GM23338 (cell line): ENCODE results near the gene AQP6. TPM values are rescaled to one million over a fixed set of nuclear protein-coding genes. Genes with fewer than 3 reads are reported as not detected.

Experiments used
- ATAC-seq: fragments of 200-7000 bp; cut with Tn5 transposase; 3 replicates; pipeline ENCODE4 v1.9.1; 2020
- DNase-seq: peaks from one replicate; pipeline ENCODE4 v3.0.0-alpha.2; 2015; ENCODE audit warnings: low spot score
- H2AFZ ChIP-seq: fragments of 200-600 bp; sonication (generic); 2 replicates; pipeline ENCODE4 v1.8.0; 2016; ENCODE audit warnings: antibody characterized with exemption, mild to moderate bottlenecking, moderate library complexity
- H3F3A ChIP-seq: fragments of 200-600 bp; sonication (generic); replicated peaks from 2 replicates; pipeline ENCODE4 v1.8.0; 2017; ENCODE audit warnings: antibody characterized with exemption, mixed run types, low read depth
- H3K27ac ChIP-seq: fragments of 200-600 bp; sonication (generic); 2 replicates; pipeline ENCODE4 v1.6.1; 2016; ENCODE audit warnings: low read depth
- H3K27me3 ChIP-seq: fragments of 200-600 bp; sonication (generic); 2 replicates; pipeline ENCODE4 v1.8.0; 2016; ENCODE audit warnings: mild to moderate bottlenecking, mixed run types, moderate library complexity; ENCODE audit not compliant: insufficient read depth
- H3K36me3 ChIP-seq: fragments of 200-600 bp; sonication (generic); 2 replicates; pipeline ENCODE4 v1.8.0; 2016; ENCODE audit warnings: mild to moderate bottlenecking; ENCODE audit not compliant: insufficient read depth
- H3K4me1 ChIP-seq: fragments of 200-600 bp; sonication (generic); 2 replicates; pipeline ENCODE4 v1.8.0; 2016; ENCODE audit warnings: mild to moderate bottlenecking, moderate library complexity; ENCODE audit not compliant: insufficient read depth
- H3K4me2 ChIP-seq: fragments of 200-600 bp; sonication (generic); 2 replicates; pipeline ENCODE4 v1.7.1; 2017; ENCODE audit warnings: mixed run types
- H3K4me3 ChIP-seq: fragments of 200-600 bp; sonication (generic); 2 replicates; pipeline ENCODE4 v1.6.1; 2016; ENCODE audit warnings: mixed run types
- H3K79me2 ChIP-seq: fragments of 200-600 bp; sonication (generic); replicated peaks from 2 replicates; pipeline ENCODE4 v1.8.0; 2017; ENCODE audit warnings: mild to moderate bottlenecking; ENCODE audit not compliant: insufficient read depth
- H3K9me2 ChIP-seq: fragments of 200-600 bp; sonication (generic); 2 replicates; pipeline ENCODE4 v1.8.0; 2017; ENCODE audit not compliant: insufficient read depth
- H4K20me1 ChIP-seq: fragments of 200-600 bp; sonication (generic); replicated peaks from 2 replicates; pipeline ENCODE4 v1.8.0; 2017; ENCODE audit warnings: mild to moderate bottlenecking; ENCODE audit not compliant: insufficient read depth
- H3K27ac Mint-ChIP-seq: 2 replicates; pipeline ENCODE4 v1.8.0; 2020; ENCODE audit warnings: inconsistent platforms, mild to moderate bottlenecking, moderate library complexity, mixed read lengths
- H3K27me3 Mint-ChIP-seq: 3 replicates; pipeline ENCODE4 v1.8.0; 2022; ENCODE audit warnings: low read depth, mild to moderate bottlenecking, moderate library complexity, mixed read lengths, inconsistent platforms; ENCODE audit not compliant: insufficient read depth, poor library complexity
- H3K36me3 Mint-ChIP-seq: 3 replicates; pipeline ENCODE4 v1.8.0; 2021; ENCODE audit warnings: low read depth, mild to moderate bottlenecking, inconsistent platforms, moderate library complexity, mixed read lengths
- H3K4me1 Mint-ChIP-seq: 3 replicates; pipeline ENCODE4 v1.8.0; 2020; ENCODE audit warnings: mild to moderate bottlenecking, inconsistent platforms, mixed read lengths
- H3K4me3 Mint-ChIP-seq: 3 replicates; pipeline ENCODE4 v1.8.0; 2021; ENCODE audit warnings: moderate library complexity, mild to moderate bottlenecking, inconsistent platforms, mixed read lengths
- H3K9me3 Mint-ChIP-seq: 3 replicates; pipeline ENCODE4 v1.8.0; 2020; ENCODE audit warnings: moderate library complexity, mild to moderate bottlenecking, inconsistent platforms, mixed read lengths
- CREB1 ChIP-seq: fragments of 250-450 bp; sonication (Bioruptor Pico); IDR thresholded peaks from 2 replicates; pipeline ENCODE4 v1.5.0; 2020; ENCODE audit warnings: low read depth, mild to moderate bottlenecking, moderate library complexity
- CTCF ChIP-seq, 2 experiments: fragments of 200-600 bp in 1 of 2; sonication (generic) in 1 of 2; conservative IDR thresholded peaks; 2 replicates each; pipeline versions ENCODE4 v1.5.1 to v1.6.1; 2016 to 2017; ENCODE audit warnings: antibody characterized with exemption in 2 of 2, low read depth in 2 of 2, mild to moderate bottlenecking in 2 of 2, moderate library complexity in 1 of 2
- ETS1 ChIP-seq: IDR thresholded peaks from 2 replicates; pipeline ENCODE4 v1.6.1; 2016; ENCODE audit warnings: antibody characterized with exemption
- EZH2phosphoT487 ChIP-seq: fragments of 200-600 bp; sonication (generic); IDR thresholded peaks from one replicate; pipeline ENCODE4 v1.8.1; 2018; ENCODE audit warnings: antibody characterized with exemption; ENCODE audit not compliant: unreplicated experiment
- JUNB ChIP-seq: IDR thresholded peaks from one replicate; pipeline ENCODE4 v1.6.1; 2016; ENCODE audit warnings: antibody characterized with exemption; ENCODE audit not compliant: unreplicated experiment
- NANOG ChIP-seq: IDR thresholded peaks from 2 replicates; pipeline ENCODE4 v1.6.1; 2016; ENCODE audit warnings: antibody characterized with exemption, borderline replicate concordance
- POLR2AphosphoS5 ChIP-seq: IDR thresholded peaks from 2 replicates; pipeline ENCODE4 v1.6.1; 2016; ENCODE audit warnings: antibody characterized with exemption, low read depth
- REST ChIP-seq: IDR thresholded peaks from one replicate; pipeline ENCODE4 v1.6.1; 2018; ENCODE audit warnings: antibody characterized with exemption; ENCODE audit not compliant: unreplicated experiment
- STAT1 ChIP-seq: IDR thresholded peaks from one replicate; pipeline ENCODE4 v1.6.1; 2016; ENCODE audit warnings: antibody characterized with exemption; ENCODE audit not compliant: unreplicated experiment
- ZNF114 ChIP-seq: fragments of 250-450 bp; sonication (Bioruptor Pico); IDR thresholded peaks from 2 replicates; pipeline ENCODE4 v1.5.0; 2020; ENCODE audit warnings: mild to moderate bottlenecking, moderate library complexity
- ZNF331 ChIP-seq: fragments of 250-450 bp; sonication (Bioruptor Pico); IDR thresholded peaks from 2 replicates; pipeline ENCODE4 v1.5.0; 2020; ENCODE audit warnings: low read depth, mild to moderate bottlenecking, moderate library complexity
- ZNF462 ChIP-seq: fragments of 250-450 bp; sonication (Bioruptor Pico); IDR thresholded peaks from 2 replicates; pipeline ENCODE4 v1.5.0; 2020; ENCODE audit warnings: mild to moderate bottlenecking, moderate library complexity
- polyA plus RNA-seq: library from polyadenylated mRNA; unstranded; fragments of >200 nt; fragmentation: Nextera tagmentation; extraction: Ambion mirVana; gene quantifications from 2 replicates; pipeline ENCODE4 v1.2.1, GENCODE V29; 2016
- total RNA-seq: library from RNA; depleted of rRNA; stranded (reverse); fragments of >200 nt; shearing (Covaris generic); gene quantifications from 2 replicates; pipeline ENCODE4 v1.2.3, GENCODE V29; 2014

The AQP6 gene
- total and polyA plus RNA-seq, 2 experiments from 2014 or later, result 0.08 TPM; not detected in 1

- peaks cover 16% of the 10 kb centered on the region for H3K27me3 ChIP-seq
- H2AFZ ChIP-seq, result no peak overlapping the region
These were observed 2.1 kb upstream of the AQP6 start for GRCh38 chr12:49970658-49971057.

More at GRCh38 chr12:49970658-49971057, 2.1 kb upstream of the AQP6 start:
- ATAC-seq, result no peak
- H3K36me3 Mint-ChIP-seq, result no peaks in the 10 kb centered on the region; the same call in 2 of the 3 replicates
- DNase-seq, result no peak
- no peaks in the 10 kb centered on the region for H3K36me3 ChIP-seq
- H3K4me2 ChIP-seq, result no peak overlapping the region
- TF ChIP-seq CREB1 (CRISPR knock-in tag), result no peak
- no peak for TF ChIP-seq ZNF462
- no peak for TF ChIP-seq ETS1
- no peak for TF ChIP-seq JUNB
- no peak for TF ChIP-seq ZNF114 (CRISPR knock-in tag)
- TF ChIP-seq ZNF331 (CRISPR knock-in tag), result no peak
- TF ChIP-seq EZH2phosphoT487, result no peak
- no peak for TF ChIP-seq CTCF (conservative IDR thresholded peaks at IDR 0.05; ENCODE audit: low read depth in 2 of 2)
- TF ChIP-seq NANOG, result no peak
- no peak for TF ChIP-seq POLR2AphosphoS5
- TF ChIP-seq REST, result no peak
- TF ChIP-seq STAT1, result no peak
- no peaks in the 10 kb centered on the region for H3F3A ChIP-seq
- no peak overlapping the region for H3K27ac Mint-ChIP-seq
- peaks cover 4% of the 10 kb centered on the region; the same call in 1 of the 2 replicates for H3K4me1 ChIP-seq
- H3K79me2 ChIP-seq, result no peaks in the 10 kb centered on the region
- no peak overlapping the region for H3K4me3 Mint-ChIP-seq
- H3K4me1 Mint-ChIP-seq, result peaks cover 11% of the 10 kb centered on the region
- H4K20me1 ChIP-seq, result no peaks in the 10 kb centered on the region
- H3K4me3 ChIP-seq, result no peak overlapping the region
- H3K27me3 Mint-ChIP-seq, result peaks cover 15% of the 10 kb centered on the region
- no peaks in the 10 kb centered on the region for H3K9me2 ChIP-seq
- no peak overlapping the region for H3K27ac ChIP-seq
- no peaks in the 10 kb centered on the region for H3K9me3 Mint-ChIP-seq
